SK-N-SH treated with all-trans-retinoic acid at 6 μM for 48 hours (cell line): ENCODE measurements around the gene NXPH4.

Source experiments
- ATAC-seq: fragments of 200-7000 bp; cut with Tn5 transposase; 3 replicates; pipeline ENCODE4 v1.9.1; 2020; ENCODE audit warnings: mild to moderate bottlenecking, moderate library complexity
- BACH2 ChIP-seq: fragments of 250-450 bp; sonication (Bioruptor Pico); IDR thresholded peaks from 2 replicates; pipeline ENCODE4 v1.9.0; 2021; ENCODE audit warnings: mild to moderate bottlenecking, borderline replicate concordance
- CREB5 ChIP-seq: fragments of 250-450 bp; sonication (Bioruptor Pico); IDR thresholded peaks from 2 replicates; pipeline ENCODE4 v1.5.1; 2020; ENCODE audit warnings: low read depth, mild to moderate bottlenecking, moderate library complexity
- CSDC2 ChIP-seq: fragments of 250-450 bp; sonication (Bioruptor Pico); IDR thresholded peaks from 2 replicates; pipeline ENCODE4 v1.5.0; 2020; ENCODE audit warnings: mild to moderate bottlenecking, moderate library complexity
- CSRNP3 ChIP-seq: fragments of 250-450 bp; sonication (Bioruptor Pico); IDR thresholded peaks from 2 replicates; pipeline ENCODE4 v1.5.1; 2021; ENCODE audit warnings: mild to moderate bottlenecking, moderate library complexity
- ESRRG ChIP-seq: fragments of 250-450 bp; sonication (Bioruptor Pico); IDR thresholded peaks from 2 replicates; pipeline ENCODE4 v1.6.1; 2021; ENCODE audit warnings: mild to moderate bottlenecking
- GLIS3 ChIP-seq: fragments of 250-450 bp; sonication (Bioruptor Pico); IDR thresholded peaks from 2 replicates; pipeline ENCODE4 v1.5.0; 2020; ENCODE audit warnings: mild to moderate bottlenecking, moderate library complexity
- ISL1 ChIP-seq: fragments of 250-450 bp; sonication (Bioruptor Pico); IDR thresholded peaks from 2 replicates; pipeline ENCODE4 v2.1.2; 2022; ENCODE audit warnings: mild to moderate bottlenecking, moderate library complexity
- OSR1 ChIP-seq: fragments of 250-450 bp; sonication (Bioruptor Pico); IDR thresholded peaks from 2 replicates; pipeline ENCODE4 v1.8.0; 2022; ENCODE audit warnings: moderate library complexity, mild to moderate bottlenecking, inconsistent platforms
- PATZ1 ChIP-seq: fragments of 250-450 bp; sonication (Bioruptor Pico); IDR thresholded peaks from 2 replicates; pipeline ENCODE4 v1.8.0; 2020; ENCODE audit warnings: mild to moderate bottlenecking, moderate library complexity, borderline replicate concordance
- PPARA ChIP-seq: fragments of 250-450 bp; sonication (Bioruptor Pico); IDR thresholded peaks from 2 replicates; pipeline ENCODE4 v1.5.0; 2020; ENCODE audit warnings: mild to moderate bottlenecking, borderline replicate concordance
- SNAI2 ChIP-seq: fragments of 250-450 bp; sonication (Bioruptor Pico); IDR thresholded peaks from 2 replicates; pipeline ENCODE4 v1.5.0; 2020; ENCODE audit warnings: mild to moderate bottlenecking, moderate library complexity
- TCF4 ChIP-seq: fragments of 250-450 bp; sonication (Bioruptor Pico); IDR thresholded peaks from 2 replicates; pipeline ENCODE4 v1.8.0; 2021; ENCODE audit warnings: mild to moderate bottlenecking, moderate library complexity, borderline replicate concordance
- TOX ChIP-seq: fragments of 250-450 bp; sonication (Bioruptor Pico); IDR thresholded peaks from 2 replicates; pipeline ENCODE4 v1.8.0; 2021; ENCODE audit warnings: mild to moderate bottlenecking, moderate library complexity, borderline replicate concordance
- TSHZ2 ChIP-seq: fragments of 250-450 bp; sonication (Bioruptor Pico); IDR thresholded peaks from 2 replicates; pipeline ENCODE4 v1.5.0; 2020; ENCODE audit warnings: mild to moderate bottlenecking, moderate library complexity
- ZC3H10 ChIP-seq: fragments of 250-450 bp; sonication (Bioruptor Pico); IDR thresholded peaks from 2 replicates; pipeline ENCODE4 v1.5.1; 2021; ENCODE audit warnings: mild to moderate bottlenecking, moderate library complexity
- ZFP3 ChIP-seq: fragments of 250-450 bp; sonication (Bioruptor Pico); IDR thresholded peaks from 2 replicates; pipeline ENCODE4 v1.5.0; 2020; ENCODE audit warnings: mild to moderate bottlenecking, moderate library complexity
- ZNF565 ChIP-seq: fragments of 450-650 bp; formaldehyde crosslinking; conservative IDR thresholded peaks from 2 replicates; pipeline ENCODE4 v1.5.0; 2020; ENCODE audit warnings: low read depth, mild to moderate bottlenecking, moderate library complexity
- ZNF70 ChIP-seq: fragments of 450-650 bp; formaldehyde crosslinking; IDR thresholded peaks from 2 replicates; pipeline ENCODE4 v1.5.0; 2020; ENCODE audit warnings: mild to moderate bottlenecking, moderate library complexity
- ZNF8 ChIP-seq: fragments of 450-650 bp; formaldehyde crosslinking; IDR thresholded peaks from 2 replicates; pipeline ENCODE4 v1.5.0; 2020; ENCODE audit warnings: mild to moderate bottlenecking, moderate library complexity

The NXPH4 gene

GRCh38 chr12:57181561-57182155 lies 34.9 kb upstream of the NXPH4 start:
- TF ChIP-seq ZNF8 (CRISPR knock-in tag) = no peak
- TF ChIP-seq BACH2 (CRISPR knock-in tag) = no peak
- TF ChIP-seq PPARA (CRISPR knock-in tag) = no peak
- TF ChIP-seq ISL1 (CRISPR knock-in tag) = no peak
- no peak for TF ChIP-seq CREB5 (CRISPR knock-in tag)
- no peak for TF ChIP-seq ZNF70 (CRISPR knock-in tag)
- no peak for TF ChIP-seq CSRNP3 (CRISPR knock-in tag)
- TF ChIP-seq SNAI2 (CRISPR knock-in tag) = no peak
- TF ChIP-seq ZFP3 (CRISPR knock-in tag) = no peak
- no peak for TF ChIP-seq PATZ1 (CRISPR knock-in tag)
- TF ChIP-seq CSDC2 (CRISPR knock-in tag) = no peak
- no peak for TF ChIP-seq ESRRG (CRISPR knock-in tag)
- no peak for TF ChIP-seq ZNF565 (CRISPR knock-in tag)
- no peak for TF ChIP-seq OSR1
- TF ChIP-seq ZC3H10 (CRISPR knock-in tag) = no peak
- ATAC-seq = no peak

GRCh38 chr12:57182918-57183575 lies 33.5 kb upstream of the NXPH4 start:
- TF ChIP-seq PATZ1 (CRISPR knock-in tag) = no peak
- TF ChIP-seq GLIS3 = 0 out of 2 replicates have a peak, but pooled peaks have one; percentile 50
- ATAC-seq = peak; percentile 92

GRCh38 chr12:57183939-57184725 lies 32.5 kb upstream of the NXPH4 start:
- TF ChIP-seq ISL1 (CRISPR knock-in tag) = no peak
- ATAC-seq = no peak

- no peak for ATAC-seq
- TF ChIP-seq TSHZ2 (CRISPR knock-in tag) (no peak), TOX (CRISPR knock-in tag) (no peak), TCF4 (CRISPR knock-in tag) (no peak)
Measured at GRCh38 chr12:57185403-57185802, 31.2 kb upstream of the NXPH4 start.
